ENCODE results near the gene LRRC56. TPM values are rescaled to one million over a fixed set of nuclear protein-coding genes. Genes with fewer than 3 reads are reported as not detected.
A peak's percentile ranks its signal among the peaks of the same experiment; 100 is the strongest.

LRRC56 gene
- total and polyA plus RNA-seq, 9 of the 15 experiments (the other 6 are each of a cell fraction or from before 2014, with no cell fraction given) = 0.03 to 4.5 (median 1.0) TPM; not detected in 1

- TF ChIP-seq CSDE1 (IDR thresholded peaks at IDR 0.05) (no peak), TFAM (CRISPR knock-in tag; conservative IDR thresholded peaks at IDR 0.05) (no peak), THRA (IDR thresholded peaks at IDR 0.05) (no peak), TCF3 (CRISPR knock-in tag; IDR thresholded peaks at IDR 0.05) (no peak), SRSF7 (optimal IDR thresholded peaks at IDR 0.05; ENCODE audit: low read depth, low read length) (no peak), L3MBTL2 (IDR thresholded peaks at IDR 0.05) (peak; percentile 73), SMAD3 (CRISPR knock-in tag; conservative IDR thresholded peaks at IDR 0.05) (0 out of 2 replicates have a peak, but pooled peaks have one; percentile 56), CEBPB (tag; IDR thresholded peaks at IDR 0.05) (no peak), PHF20 (IDR thresholded peaks at IDR 0.05; ENCODE audit: partially characterized antibody) (peak; percentile 91), NR0B1 (IDR thresholded peaks at IDR 0.05; ENCODE audit: partially characterized antibody) (no peak), FUS (optimal IDR thresholded peaks at IDR 0.05; ENCODE audit: low read depth, low read length) (no peak), FOXK1 (CRISPR knock-in tag; IDR thresholded peaks at IDR 0.05; ENCODE audit: borderline replicate concordance) (no peak), XRCC3 (IDR thresholded peaks at IDR 0.05) (no peak), ZBTB9 (CRISPR knock-in tag; IDR thresholded peaks at IDR 0.05) (peak; percentile 77; the same call in 1 of the 2 replicates), CLOCK (CRISPR knock-in tag; IDR thresholded peaks at IDR 0.05; ENCODE audit: borderline replicate concordance) (peak; percentile 64; the same call in 1 of the 2 replicates), NUFIP1 (IDR thresholded peaks at IDR 0.05; ENCODE audit: partially characterized antibody) (no peak), PBX2 (CRISPR knock-in tag; IDR thresholded peaks at IDR 0.05; ENCODE audit: low read depth) (no peak), PBX2 (tag; conservative IDR thresholded peaks at IDR 0.05; ENCODE audit: low read depth) (no peak), SREBF2 (CRISPR knock-in tag; IDR thresholded peaks at IDR 0.05) (no peak)
Measured at GRCh38 chr11:560305-561147, 23.2 kb downstream of the LRRC56 start, which contains the start of the genes LMNTD2 and RASSF7 (continued).
